IMR-90 (cell line): Measurements from ENCODE around the gene GPR62.

Source experiments
- BHLHE40 ChIP-seq: fragments of 150-350 bp; IDR thresholded peaks from 2 replicates; pipeline ENCODE4 v1.6.1; 2016; ENCODE audit warnings: mild to moderate bottlenecking, low read depth, low read length
- CEBPB ChIP-seq: IDR thresholded peaks from 2 replicates; pipeline ENCODE4 v1.6.1; 2012; ENCODE audit warnings: low read depth, low read length, improper control_type of control experiment
- CHD1 ChIP-seq: IDR thresholded peaks from 2 replicates; pipeline ENCODE4 v1.6.1; 2012; ENCODE audit warnings: low read depth, low read length, improper control_type of control experiment
- FOS ChIP-seq: fragments of 150-350 bp; IDR thresholded peaks from 2 replicates; pipeline ENCODE4 v1.6.1; 2016; ENCODE audit warnings: low read depth, low read length
- MAFK ChIP-seq: IDR thresholded peaks from 2 replicates; pipeline ENCODE4 v1.6.1; 2012; ENCODE audit warnings: low read depth, low read length, improper control_type of control experiment
- MAZ ChIP-seq: IDR thresholded peaks from 2 replicates; pipeline ENCODE4 v1.6.1; 2012; ENCODE audit warnings: low read depth, mild to moderate bottlenecking, low read length, improper control_type of control experiment, moderate library complexity, borderline replicate concordance
- MXI1 ChIP-seq: IDR thresholded peaks from 2 replicates; pipeline ENCODE4 v1.6.1; 2012; ENCODE audit warnings: low read depth, mild to moderate bottlenecking, low read length, moderate library complexity, borderline replicate concordance
- POLR2A ChIP-seq: IDR thresholded peaks from 2 replicates; pipeline ENCODE4 v1.6.1; 2012; ENCODE audit warnings: mild to moderate bottlenecking, low read depth, low read length
- RAD21 ChIP-seq: IDR thresholded peaks from 2 replicates; pipeline ENCODE4 v1.6.1; 2012; ENCODE audit warnings: low read length, improper control_type of control experiment
- RCOR1 ChIP-seq: IDR thresholded peaks from 2 replicates; pipeline ENCODE4 v1.6.1; 2012; ENCODE audit warnings: mild to moderate bottlenecking, low read length, improper control_type of control experiment; ENCODE audit not compliant: insufficient replicate concordance
- RFX5 ChIP-seq: IDR thresholded peaks from 2 replicates; pipeline ENCODE4 v1.8.0; 2012; ENCODE audit warnings: low read depth, mild to moderate bottlenecking, low read length, moderate library complexity
- TF ChIP-seq, protein P1 (sequence below): conservative IDR thresholded peaks from 2 replicates; pipeline ENCODE4 v1.5.1; 2012; ENCODE audit warnings: mild to moderate bottlenecking, low read depth, low read length, improper control_type of control experiment
- TF ChIP-seq, protein P2 (sequence below): fragments of 150-350 bp; IDR thresholded peaks from 2 replicates; pipeline ENCODE4 v1.6.1; 2017; ENCODE audit warnings: mild to moderate bottlenecking, antibody characterized with exemption, low read length, low read depth
- TF ChIP-seq, protein P3 (sequence below): fragments of 150-350 bp; IDR thresholded peaks from 2 replicates; pipeline ENCODE4 v1.6.1; 2016; ENCODE audit warnings: low read depth, mild to moderate bottlenecking, low read length, moderate library complexity, borderline replicate concordance

DNA sequence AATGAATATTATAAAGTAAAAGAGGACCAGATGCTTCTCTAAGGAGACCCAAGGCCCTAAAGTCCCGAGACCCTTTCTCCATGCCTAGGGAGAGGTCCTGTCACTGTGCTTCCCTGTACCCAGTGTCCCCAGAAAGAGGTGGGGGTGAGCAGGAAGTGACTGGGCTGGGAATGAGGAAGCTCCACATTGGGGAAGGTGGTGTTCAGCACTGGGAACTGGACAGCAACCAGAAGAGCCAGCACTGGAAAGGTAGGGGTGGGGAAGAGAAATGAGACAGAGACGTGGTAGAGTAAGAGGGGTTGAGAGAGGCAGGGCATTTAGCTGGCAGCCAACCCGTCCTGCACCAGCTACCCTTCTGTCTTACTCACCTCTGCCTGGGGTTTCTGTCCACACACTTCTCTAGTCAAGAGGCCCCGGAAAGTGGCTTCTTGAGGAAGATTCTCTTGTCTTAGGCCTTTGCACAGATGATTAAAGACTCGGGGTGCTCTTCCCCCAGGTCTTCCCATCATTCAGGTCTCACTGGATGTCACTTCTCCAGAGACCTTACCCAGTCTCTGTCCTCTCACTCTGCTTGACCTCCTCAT, 25.7 kb upstream of the GPR62 start:
- TF ChIP-seq, protein P1, sequence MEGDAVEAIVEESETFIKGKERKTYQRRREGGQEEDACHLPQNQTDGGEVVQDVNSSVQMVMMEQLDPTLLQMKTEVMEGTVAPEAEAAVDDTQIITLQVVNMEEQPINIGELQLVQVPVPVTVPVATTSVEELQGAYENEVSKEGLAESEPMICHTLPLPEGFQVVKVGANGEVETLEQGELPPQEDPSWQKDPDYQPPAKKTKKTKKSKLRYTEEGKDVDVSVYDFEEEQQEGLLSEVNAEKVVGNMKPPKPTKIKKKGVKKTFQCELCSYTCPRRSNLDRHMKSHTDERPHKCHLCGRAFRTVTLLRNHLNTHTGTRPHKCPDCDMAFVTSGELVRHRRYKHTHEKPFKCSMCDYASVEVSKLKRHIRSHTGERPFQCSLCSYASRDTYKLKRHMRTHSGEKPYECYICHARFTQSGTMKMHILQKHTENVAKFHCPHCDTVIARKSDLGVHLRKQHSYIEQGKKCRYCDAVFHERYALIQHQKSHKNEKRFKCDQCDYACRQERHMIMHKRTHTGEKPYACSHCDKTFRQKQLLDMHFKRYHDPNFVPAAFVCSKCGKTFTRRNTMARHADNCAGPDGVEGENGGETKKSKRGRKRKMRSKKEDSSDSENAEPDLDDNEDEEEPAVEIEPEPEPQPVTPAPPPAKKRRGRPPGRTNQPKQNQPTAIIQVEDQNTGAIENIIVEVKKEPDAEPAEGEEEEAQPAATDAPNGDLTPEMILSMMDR: no peak
- TF ChIP-seq POLR2A: no peak
- no peak for TF ChIP-seq MXI1
- TF ChIP-seq, protein P2, sequence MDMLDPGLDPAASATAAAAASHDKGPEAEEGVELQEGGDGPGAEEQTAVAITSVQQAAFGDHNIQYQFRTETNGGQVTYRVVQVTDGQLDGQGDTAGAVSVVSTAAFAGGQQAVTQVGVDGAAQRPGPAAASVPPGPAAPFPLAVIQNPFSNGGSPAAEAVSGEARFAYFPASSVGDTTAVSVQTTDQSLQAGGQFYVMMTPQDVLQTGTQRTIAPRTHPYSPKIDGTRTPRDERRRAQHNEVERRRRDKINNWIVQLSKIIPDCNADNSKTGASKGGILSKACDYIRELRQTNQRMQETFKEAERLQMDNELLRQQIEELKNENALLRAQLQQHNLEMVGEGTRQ: no peak
- no peak for TF ChIP-seq CEBPB
- TF ChIP-seq, protein P3, sequence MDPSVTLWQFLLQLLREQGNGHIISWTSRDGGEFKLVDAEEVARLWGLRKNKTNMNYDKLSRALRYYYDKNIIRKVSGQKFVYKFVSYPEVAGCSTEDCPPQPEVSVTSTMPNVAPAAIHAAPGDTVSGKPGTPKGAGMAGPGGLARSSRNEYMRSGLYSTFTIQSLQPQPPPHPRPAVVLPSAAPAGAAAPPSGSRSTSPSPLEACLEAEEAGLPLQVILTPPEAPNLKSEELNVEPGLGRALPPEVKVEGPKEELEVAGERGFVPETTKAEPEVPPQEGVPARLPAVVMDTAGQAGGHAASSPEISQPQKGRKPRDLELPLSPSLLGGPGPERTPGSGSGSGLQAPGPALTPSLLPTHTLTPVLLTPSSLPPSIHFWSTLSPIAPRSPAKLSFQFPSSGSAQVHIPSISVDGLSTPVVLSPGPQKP: no peak
- TF ChIP-seq RFX5: no peak
- no peak for TF ChIP-seq MAFK
- no peak for TF ChIP-seq FOS
- TF ChIP-seq RAD21: no peak
- TF ChIP-seq CHD1: no peak
- TF ChIP-seq BHLHE40: no peak
- no peak for TF ChIP-seq MAZ
- TF ChIP-seq RCOR1: no peak
